Lower leg skin (tissue), 3 donors: ENCODE measurements around the gene COG4.

Experiments used
- POLR2A ChIP-seq, 2 donors: fragments of 450-650 bp; IDR thresholded peaks; one replicate each; pipeline ENCODE4 v1.6.1; 2016 to 2017; ENCODE audit warnings: antibody characterized with exemption in 2 of 2, mild to moderate bottlenecking in 1 of 2, moderate library complexity in 1 of 2
- TF ChIP-seq, protein P1 (sequence below), 3 donors: fragments of 450-650 bp; IDR thresholded peaks; one replicate each; pipeline ENCODE4 v1.5.1; 2016; ENCODE audit warnings: antibody characterized with exemption in 3 of 3, mild to moderate bottlenecking in 3 of 3, moderate library complexity in 2 of 3

DNA sequence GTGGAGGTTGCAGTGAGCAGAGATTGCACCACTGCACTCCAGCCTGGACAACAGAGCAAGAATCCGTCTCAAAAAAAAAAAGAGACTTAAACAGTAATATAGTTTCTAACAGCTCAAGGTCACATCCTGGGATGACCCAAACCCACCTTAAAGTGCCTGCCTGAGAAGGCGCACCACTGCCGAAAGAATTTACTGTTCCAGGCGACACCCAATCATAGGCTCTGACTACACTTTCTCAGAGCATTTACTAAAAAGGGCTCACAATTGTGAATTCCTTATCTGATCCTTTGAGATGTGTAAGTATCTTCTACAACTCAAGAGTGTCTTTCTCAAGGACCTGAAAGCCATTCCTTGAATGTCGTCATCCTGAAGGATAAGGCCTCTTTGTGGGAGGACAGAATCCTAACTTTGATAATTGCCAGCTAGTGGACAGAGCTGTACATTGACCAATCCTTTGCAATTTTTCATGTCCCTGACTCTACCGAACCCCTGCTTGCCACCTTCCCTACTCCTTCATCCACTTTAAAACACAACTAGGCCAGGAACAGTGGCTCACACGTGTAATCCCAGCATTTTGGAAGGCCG lies 81.9 kb downstream of the COG4 start:
- TF ChIP-seq, protein P1, sequence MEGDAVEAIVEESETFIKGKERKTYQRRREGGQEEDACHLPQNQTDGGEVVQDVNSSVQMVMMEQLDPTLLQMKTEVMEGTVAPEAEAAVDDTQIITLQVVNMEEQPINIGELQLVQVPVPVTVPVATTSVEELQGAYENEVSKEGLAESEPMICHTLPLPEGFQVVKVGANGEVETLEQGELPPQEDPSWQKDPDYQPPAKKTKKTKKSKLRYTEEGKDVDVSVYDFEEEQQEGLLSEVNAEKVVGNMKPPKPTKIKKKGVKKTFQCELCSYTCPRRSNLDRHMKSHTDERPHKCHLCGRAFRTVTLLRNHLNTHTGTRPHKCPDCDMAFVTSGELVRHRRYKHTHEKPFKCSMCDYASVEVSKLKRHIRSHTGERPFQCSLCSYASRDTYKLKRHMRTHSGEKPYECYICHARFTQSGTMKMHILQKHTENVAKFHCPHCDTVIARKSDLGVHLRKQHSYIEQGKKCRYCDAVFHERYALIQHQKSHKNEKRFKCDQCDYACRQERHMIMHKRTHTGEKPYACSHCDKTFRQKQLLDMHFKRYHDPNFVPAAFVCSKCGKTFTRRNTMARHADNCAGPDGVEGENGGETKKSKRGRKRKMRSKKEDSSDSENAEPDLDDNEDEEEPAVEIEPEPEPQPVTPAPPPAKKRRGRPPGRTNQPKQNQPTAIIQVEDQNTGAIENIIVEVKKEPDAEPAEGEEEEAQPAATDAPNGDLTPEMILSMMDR (IDR thresholded peaks at IDR 0.05), result no peak
- TF ChIP-seq POLR2A (IDR thresholded peaks at IDR 0.05), result no peak
